Neutrophil (primary cell): ENCODE results near the gene MRPL38.

ENCODE experiments used
- H3K27ac ChIP-seq: fragments of 200-600 bp; sonication (generic); 2 replicates; pipeline ENCODE4 v1.5.1; 2016; ENCODE audit warnings: mild to moderate bottlenecking, moderate library complexity
- H3K27me3 ChIP-seq: fragments of 200-600 bp; sonication (generic); 2 replicates; pipeline ENCODE4 v1.6.0; 2016; ENCODE audit warnings: mild to moderate bottlenecking
- H3K36me3 ChIP-seq: fragments of 200-600 bp; sonication (generic); 2 replicates; pipeline ENCODE4 v1.5.1; 2017
- H3K4me1 ChIP-seq, 2 experiments: fragments of 200-600 bp in 1 of 2; sonication (generic) in 1 of 2; 1 replicate in 1 of 2; 2 replicates in 1 of 2; pipeline versions ENCODE4 v1.5.1 to v1.6.1; 2013 to 2016; ENCODE audit warnings: low read depth in 1 of 2, low read length in 1 of 2, mild to moderate bottlenecking in 1 of 2, moderate library complexity in 1 of 2; ENCODE audit not compliant: control insufficient read depth in 1 of 2, insufficient read depth in 1 of 2
- H3K4me3 ChIP-seq, 2 experiments: fragments of 200-600 bp in 1 of 2; sonication (generic) in 1 of 2; 1 replicate in 1 of 2; 2 replicates in 1 of 2; pipeline ENCODE4 v1.5.1; 2013 to 2016; ENCODE audit warnings: low read depth in 1 of 2, low read length in 1 of 2, mild to moderate bottlenecking in 1 of 2, moderate library complexity in 1 of 2
- H3K9me3 ChIP-seq: fragments of 200-600 bp; sonication (generic); 2 replicates; pipeline ENCODE4 v1.5.1; 2016
- TF ChIP-seq, protein P1 (sequence below): fragments of 200-600 bp; sonication (generic); IDR thresholded peaks from 2 replicates; pipeline ENCODE4 v1.5.1; 2016; ENCODE audit warnings: antibody characterized with exemption

MRPL38 gene

DNA sequence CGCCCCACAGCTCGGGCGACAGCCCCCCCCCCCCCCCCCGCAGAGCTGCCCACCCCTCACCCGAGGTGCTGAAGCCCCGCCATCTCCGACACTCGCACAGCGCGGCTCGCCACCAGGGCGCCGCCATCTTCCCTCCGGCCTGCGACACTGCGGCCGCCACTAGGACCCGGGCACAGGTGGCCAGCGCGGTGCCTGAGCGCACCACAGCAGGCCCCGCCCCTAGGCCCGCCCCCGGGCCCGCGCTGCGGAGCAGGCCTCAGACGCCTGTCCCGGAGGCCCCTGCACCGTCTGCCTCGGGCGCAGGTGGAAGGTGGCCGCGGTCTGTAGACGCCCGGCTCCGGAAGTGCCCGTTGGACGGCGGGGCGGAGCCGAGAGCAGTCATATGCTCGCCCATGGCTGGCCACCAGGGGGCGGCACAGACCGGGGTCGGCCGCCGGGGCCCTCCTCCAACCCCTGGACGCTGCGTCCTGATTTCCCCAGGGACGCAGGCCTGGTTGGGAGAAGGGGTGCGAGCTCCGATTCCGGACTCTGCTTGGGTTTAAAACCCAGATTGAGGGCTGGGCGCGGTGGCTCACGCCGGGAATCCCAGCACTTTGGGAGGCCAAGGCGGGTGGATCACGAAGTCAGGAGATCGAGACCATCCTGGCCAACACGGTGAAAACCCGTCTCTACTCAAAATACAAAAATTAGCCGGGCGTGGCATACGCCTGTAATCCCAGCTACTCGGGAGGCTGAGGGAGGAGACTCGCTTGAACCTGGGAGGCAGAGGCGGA is at the start of gene MRPL38:
TSS of gene MRPL38 (minus strand) at position 136 of the 773 bp plus-strand sequence. CDS start at position 127, 9 bp downstream.
- TF ChIP-seq, protein P1, sequence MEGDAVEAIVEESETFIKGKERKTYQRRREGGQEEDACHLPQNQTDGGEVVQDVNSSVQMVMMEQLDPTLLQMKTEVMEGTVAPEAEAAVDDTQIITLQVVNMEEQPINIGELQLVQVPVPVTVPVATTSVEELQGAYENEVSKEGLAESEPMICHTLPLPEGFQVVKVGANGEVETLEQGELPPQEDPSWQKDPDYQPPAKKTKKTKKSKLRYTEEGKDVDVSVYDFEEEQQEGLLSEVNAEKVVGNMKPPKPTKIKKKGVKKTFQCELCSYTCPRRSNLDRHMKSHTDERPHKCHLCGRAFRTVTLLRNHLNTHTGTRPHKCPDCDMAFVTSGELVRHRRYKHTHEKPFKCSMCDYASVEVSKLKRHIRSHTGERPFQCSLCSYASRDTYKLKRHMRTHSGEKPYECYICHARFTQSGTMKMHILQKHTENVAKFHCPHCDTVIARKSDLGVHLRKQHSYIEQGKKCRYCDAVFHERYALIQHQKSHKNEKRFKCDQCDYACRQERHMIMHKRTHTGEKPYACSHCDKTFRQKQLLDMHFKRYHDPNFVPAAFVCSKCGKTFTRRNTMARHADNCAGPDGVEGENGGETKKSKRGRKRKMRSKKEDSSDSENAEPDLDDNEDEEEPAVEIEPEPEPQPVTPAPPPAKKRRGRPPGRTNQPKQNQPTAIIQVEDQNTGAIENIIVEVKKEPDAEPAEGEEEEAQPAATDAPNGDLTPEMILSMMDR = peak; percentile 100
- Histone ChIP-seq H3K4me1 (peaks cover 19 to 24% of the 10 kb centered on the region in 2 experiments), H3K4me3 (peak within 1 kb of the TSS; percentile 71 to 86), H3K36me3 (peaks cover 16% of the 10 kb centered on the region), H3K9me3 (no peaks in the 10 kb centered on the region), H3K27me3 (no peaks in the 10 kb centered on the region), H3K27ac (peak within 1 kb of the TSS; percentile 95)

DNA sequence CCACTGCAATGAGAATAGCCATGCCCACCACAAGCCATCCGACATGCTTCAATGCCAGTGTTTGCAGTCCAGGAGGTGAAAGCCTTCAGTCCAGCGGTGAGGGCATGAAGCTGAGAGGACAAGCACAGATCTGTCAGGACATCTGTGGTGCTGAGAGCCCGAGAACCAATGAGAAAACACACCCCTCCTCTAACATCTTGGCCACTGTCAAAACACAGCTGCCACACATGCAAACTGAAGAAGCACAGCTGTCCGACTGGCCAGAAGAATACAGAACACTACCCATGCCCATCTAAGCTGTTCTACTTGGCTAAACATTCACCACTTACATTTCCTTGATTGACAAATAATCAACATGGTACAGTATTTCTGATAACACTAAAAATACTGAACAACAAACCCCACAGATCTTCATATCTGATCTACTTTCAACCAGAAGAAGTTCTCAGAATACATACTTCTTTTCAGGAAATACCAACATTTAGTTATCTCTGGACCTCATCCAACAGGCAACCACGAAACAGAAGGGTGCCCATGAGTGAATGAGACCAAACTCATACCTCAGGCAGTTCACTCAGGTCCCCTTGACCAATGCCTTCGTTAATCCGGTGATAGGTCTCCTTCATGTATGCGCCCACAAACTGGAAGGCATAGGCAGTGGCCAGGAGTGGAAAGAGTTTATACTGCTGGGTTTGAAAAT is 46.3 kb upstream of the MRPL38 start:
- H3K27me3 ChIP-seq = no peaks in the 10 kb centered on the region
- peaks cover 99% of the 10 kb centered on the region for H3K36me3 ChIP-seq
- TF ChIP-seq, protein P1 = no peak
- no peaks in the 10 kb centered on the region for H3K9me3 ChIP-seq
- H3K4me1 ChIP-seq = no peaks in the 10 kb centered on the region
- no peak overlapping the region for H3K4me3 ChIP-seq
- H3K27ac ChIP-seq = no peak overlapping the region

DNA sequence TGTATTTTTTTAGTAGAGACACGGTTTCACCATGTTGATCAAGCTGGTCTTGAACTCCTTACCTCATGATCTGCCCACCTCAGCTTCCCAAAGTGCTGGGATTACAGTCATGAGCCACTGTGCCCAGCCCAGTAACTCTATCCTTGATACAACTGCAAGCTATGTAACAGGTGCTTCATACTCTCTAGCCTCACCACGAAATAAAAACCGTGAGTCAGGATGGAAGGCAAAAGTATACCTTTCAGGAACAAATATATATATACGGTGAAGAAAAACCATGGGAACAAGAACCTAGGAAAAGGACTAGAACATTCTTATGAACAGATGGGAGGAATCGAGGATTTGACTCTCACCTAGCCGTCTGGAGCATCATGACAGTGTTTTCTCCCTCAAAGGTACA is 45.7 kb upstream of the MRPL38 start:
- H3K36me3 ChIP-seq = peaks cover 99% of the 10 kb centered on the region
- H3K9me3 ChIP-seq = no peaks in the 10 kb centered on the region

DNA sequence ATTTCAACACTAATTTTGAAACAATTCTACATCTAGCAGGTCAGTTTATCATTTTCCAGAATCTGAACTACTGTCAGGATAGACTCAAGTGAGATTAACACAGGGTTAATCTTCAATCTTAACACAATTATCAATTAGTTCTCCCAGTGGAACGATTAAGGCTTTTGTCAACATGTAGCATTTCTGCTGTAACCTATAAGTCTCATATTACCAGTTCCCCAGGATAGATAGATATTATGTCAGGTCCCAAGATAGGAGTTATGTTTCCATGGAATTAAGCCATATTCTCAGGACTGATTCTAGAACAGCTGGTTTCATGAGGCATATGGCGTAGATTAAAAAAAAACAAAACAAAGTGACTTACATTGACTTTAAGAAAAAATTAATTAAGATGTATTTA is 40.5 kb upstream of the MRPL38 start:
- no peak overlapping the region for H3K27ac ChIP-seq
- no peaks in the 10 kb centered on the region for H3K27me3 ChIP-seq
- H3K4me1 ChIP-seq = peaks cover 10 to 13% of the 10 kb centered on the region in 2 experiments
- TF ChIP-seq, protein P1 = no peak
- H3K36me3 ChIP-seq = peaks cover 93% of the 10 kb centered on the region
- no peak overlapping the region for H3K4me3 ChIP-seq
- no peaks in the 10 kb centered on the region for H3K9me3 ChIP-seq

More for the DNA sequence above, 45.7 kb upstream of the MRPL38 start:
- no peak overlapping the region for H3K4me3 ChIP-seq
- no peaks in the 10 kb centered on the region for H3K4me1 ChIP-seq
- TF ChIP-seq, protein P1 = no peak
- H3K27me3 ChIP-seq = no peaks in the 10 kb centered on the region
- no peak overlapping the region for H3K27ac ChIP-seq

DNA sequence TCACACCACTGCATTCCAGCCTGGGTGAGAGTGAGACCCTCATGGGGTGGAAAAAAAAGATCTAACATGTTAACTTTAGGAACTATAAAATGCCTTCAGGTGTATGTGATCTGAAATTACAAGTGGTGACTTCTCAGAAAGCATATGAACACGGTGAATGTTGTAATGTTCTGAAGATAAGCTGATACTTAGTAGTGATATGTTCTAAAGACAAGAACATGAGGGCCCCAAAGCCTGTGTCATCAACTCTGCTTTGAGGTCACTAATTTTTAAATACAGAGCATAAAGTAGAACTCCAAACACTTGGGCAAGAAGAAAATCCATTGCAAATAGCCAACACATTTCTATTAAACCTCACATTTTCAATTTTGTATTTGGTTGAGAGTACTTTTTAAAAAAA is 38.8 kb upstream of the MRPL38 start:
- H3K4me3 ChIP-seq = no peak overlapping the region
- peaks cover 76% of the 10 kb centered on the region for H3K36me3 ChIP-seq
- TF ChIP-seq, protein P1 = no peak

More for the DNA sequence above, 38.8 kb upstream of the MRPL38 start:
- Histone ChIP-seq H3K27ac (peak overlapping the region; percentile 29), H3K27me3 (no peaks in the 10 kb centered on the region), H3K9me3 (no peaks in the 10 kb centered on the region), H3K4me1 (peaks cover 10 to 13% of the 10 kb centered on the region in 2 experiments)
